Astrocyte (in vitro differentiated cells and primary cell): ENCODE measurements around the gene DIAPH1.

Source experiments
- CTCF ChIP-seq: IDR thresholded peaks from 2 replicates; pipeline ENCODE4 v1.5.1; 2011; ENCODE audit warnings: low read depth, mild to moderate bottlenecking, inconsistent platforms, low read length, moderate library complexity; ENCODE audit not compliant: insufficient read depth
- EZH2 ChIP-seq: IDR thresholded peaks from 2 replicates; pipeline ENCODE4 v1.6.1; 2012; ENCODE audit warnings: mild to moderate bottlenecking, low read length, inconsistent platforms; ENCODE audit not compliant: insufficient read depth

- TF ChIP-seq CTCF (no peak), EZH2 (no peak)
Measured at GRCh38 chr5:141646026-141646425, 27.2 kb upstream of the DIAPH1 start.
